DOHH2 (cell line): ENCODE measurements around the gene USH1C.

Experiments used
- H3F3A ChIP-seq: fragments of 200-600 bp; sonication (generic), shearing (Covaris generic); 2 replicates; pipeline ENCODE4 v1.6.0; 2016; ENCODE audit warnings: antibody characterized with exemption, mild to moderate bottlenecking; ENCODE audit not compliant: control insufficient read depth, insufficient read depth
- H3K27ac ChIP-seq: fragments of 200-600 bp; sonication (generic); 2 replicates; pipeline ENCODE4 v1.5.1; 2014; ENCODE audit warnings: low read depth, mild to moderate bottlenecking, low read length, moderate library complexity
- H3K27me3 ChIP-seq: fragments of 200-600 bp; sonication (generic); 2 replicates; pipeline ENCODE4 v1.6.1; 2014; ENCODE audit warnings: mild to moderate bottlenecking, low read length, mixed read lengths; ENCODE audit not compliant: control insufficient read depth
- H3K36me3 ChIP-seq: fragments of 200-600 bp; sonication (generic); 2 replicates; pipeline ENCODE4 v1.6.1; 2014; ENCODE audit warnings: mild to moderate bottlenecking, low read length, moderate library complexity, mixed read lengths; ENCODE audit not compliant: control insufficient read depth
- H3K4me1 ChIP-seq: fragments of 200-600 bp; sonication (generic); 2 replicates; pipeline ENCODE4 v1.6.1; 2014; ENCODE audit warnings: mild to moderate bottlenecking, low read length, mixed read lengths; ENCODE audit not compliant: control insufficient read depth
- H3K4me2 ChIP-seq: fragments of 200-600 bp; sonication (generic); 2 replicates; pipeline ENCODE4 v1.6.0; 2014; ENCODE audit warnings: mild to moderate bottlenecking, low read length, moderate library complexity
- H3K4me3 ChIP-seq: fragments of 200-600 bp; sonication (generic); 2 replicates; pipeline ENCODE4 v1.5.1; 2014; ENCODE audit warnings: mild to moderate bottlenecking, low read length, mixed read lengths
- H3K79me2 ChIP-seq: fragments of 200-600 bp; sonication (generic); 2 replicates; pipeline ENCODE4 v1.6.1; 2014; ENCODE audit warnings: mild to moderate bottlenecking, low read length, mixed read lengths; ENCODE audit not compliant: control insufficient read depth
- H3K9me2 ChIP-seq: fragments of 200-600 bp; sonication (generic); replicated peaks from 2 replicates; pipeline ENCODE4 v1.6.1; 2014; ENCODE audit warnings: mild to moderate bottlenecking, low read length, mixed read lengths; ENCODE audit not compliant: control insufficient read depth
- H3K9me3 ChIP-seq: fragments of 200-600 bp; sonication (generic); 2 replicates; pipeline ENCODE4 v1.6.1; 2014; ENCODE audit warnings: antibody characterized with exemption, low read length, mixed read lengths; ENCODE audit not compliant: control insufficient read depth, insufficient read depth
- H4K20me1 ChIP-seq: fragments of 200-600 bp; sonication (generic); 2 replicates; pipeline ENCODE4 v1.6.0; 2014; ENCODE audit warnings: low read depth, mild to moderate bottlenecking, antibody characterized with exemption, low read length, moderate library complexity; ENCODE audit not compliant: control insufficient read depth, insufficient read depth
- CTCF ChIP-seq: fragments of 200-600 bp; sonication (generic); IDR thresholded peaks from one replicate; pipeline ENCODE4 v1.5.1; 2014; ENCODE audit warnings: antibody characterized with exemption, mild to moderate bottlenecking, low read depth, low read length; ENCODE audit not compliant: poor library complexity, severe bottlenecking
- EZH2phosphoT487 ChIP-seq: fragments of 200-600 bp; sonication (generic); IDR thresholded peaks from 2 replicates; pipeline ENCODE4 v1.6.1; 2017; ENCODE audit warnings: borderline replicate concordance, mild to moderate bottlenecking, antibody characterized with exemption, low read length, moderate library complexity, mixed read lengths

The USH1C gene

DNA sequence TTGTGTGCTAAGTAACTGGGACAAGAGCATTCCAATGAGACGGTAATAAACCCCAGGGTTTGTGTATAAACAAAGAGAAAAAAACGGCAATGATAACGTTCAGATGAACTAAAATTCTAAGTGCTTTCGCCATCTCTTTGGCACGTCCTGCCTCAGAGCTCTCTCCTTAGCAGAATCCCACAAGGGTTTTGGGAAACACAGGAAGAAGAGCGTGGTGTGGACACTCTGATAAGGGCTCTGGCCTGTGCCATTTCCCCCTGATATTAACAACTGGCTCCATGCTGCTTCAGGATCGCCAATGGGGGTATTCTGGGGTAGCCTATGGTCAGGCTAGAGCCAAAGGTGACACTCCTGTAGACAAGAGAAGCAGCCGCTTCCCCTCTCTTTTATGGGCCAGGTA is 85.9 kb downstream of the USH1C start:
- TF ChIP-seq CTCF (no peak), EZH2phosphoT487 (no peak)
- Histone ChIP-seq H3K9me2 (no peaks in the 10 kb centered on the region), H3K27me3 (peaks cover 13% of the 10 kb centered on the region), H3K27ac (no peak overlapping the region), H3K79me2 (no peaks in the 10 kb centered on the region), H3K9me3 (no peaks in the 10 kb centered on the region), H3K4me3 (no peak overlapping the region), H4K20me1 (no peaks in the 10 kb centered on the region), H3K4me2 (no peak overlapping the region), H3K4me1 (no peaks in the 10 kb centered on the region), H3K36me3 (no peaks in the 10 kb centered on the region), H3F3A (no peaks in the 10 kb centered on the region)

GRCh38 chr11:17457396-17458173 is 86.6 kb downstream of the USH1C start:
- Histone ChIP-seq H3K79me2 (no peaks in the 10 kb centered on the region), H3K27ac (no peak overlapping the region), H3F3A (no peaks in the 10 kb centered on the region), H3K4me1 (no peaks in the 10 kb centered on the region), H3K4me2 (no peak overlapping the region), H3K9me2 (no peaks in the 10 kb centered on the region), H3K4me3 (no peak overlapping the region), H4K20me1 (no peaks in the 10 kb centered on the region), H3K9me3 (no peaks in the 10 kb centered on the region), H3K27me3 (peaks cover 13% of the 10 kb centered on the region), H3K36me3 (no peaks in the 10 kb centered on the region)
- TF ChIP-seq CTCF (no peak), EZH2phosphoT487 (no peak)

DNA sequence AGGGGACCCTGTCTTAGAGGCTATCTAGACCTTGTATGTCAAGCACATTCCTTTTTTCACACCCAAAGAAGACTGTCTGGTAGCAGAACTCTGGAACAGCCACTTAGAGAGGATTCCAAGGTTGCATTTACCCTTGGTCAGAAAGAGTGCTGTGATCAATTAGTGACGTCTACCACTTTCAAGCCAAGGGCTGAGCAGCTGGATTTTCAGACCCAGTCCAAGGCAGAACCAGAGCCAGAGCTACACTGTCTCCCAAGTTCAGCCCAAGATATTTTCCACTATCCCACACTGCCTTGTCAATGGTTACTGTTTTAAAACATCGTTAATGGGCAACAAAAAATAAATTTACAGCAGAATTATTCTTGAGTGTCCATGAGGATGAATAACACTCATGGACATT is 91.5 kb downstream of the USH1C start:
- Histone ChIP-seq H3K4me3 (no peak overlapping the region), H3K4me2 (no peak overlapping the region), H3K9me2 (no peaks in the 10 kb centered on the region), H3K4me1 (no peaks in the 10 kb centered on the region), H3K27ac (no peak overlapping the region), H3F3A (no peaks in the 10 kb centered on the region), H3K27me3 (peaks cover 25% of the 10 kb centered on the region), H3K79me2 (no peaks in the 10 kb centered on the region), H4K20me1 (no peaks in the 10 kb centered on the region), H3K9me3 (no peaks in the 10 kb centered on the region), H3K36me3 (no peaks in the 10 kb centered on the region)
- TF ChIP-seq EZH2phosphoT487 (no peak), CTCF (no peak)

- H3K79me2 ChIP-seq = no peaks in the 10 kb centered on the region
- H4K20me1 ChIP-seq = no peaks in the 10 kb centered on the region
- H3K27ac ChIP-seq = no peak overlapping the region
- no peaks in the 10 kb centered on the region for H3K9me2 ChIP-seq
- TF ChIP-seq CTCF (no peak), EZH2phosphoT487 (no peak)
- no peak overlapping the region for H3K4me2 ChIP-seq
- H3K27me3 ChIP-seq = peaks cover 19% of the 10 kb centered on the region; the same call in 1 of the 2 replicates
- H3K4me3 ChIP-seq = no peak overlapping the region
- H3K36me3 ChIP-seq = no peaks in the 10 kb centered on the region
- no peaks in the 10 kb centered on the region for H3K4me1 ChIP-seq
- H3F3A ChIP-seq = no peaks in the 10 kb centered on the region
- no peaks in the 10 kb centered on the region for H3K9me3 ChIP-seq
Observed at GRCh38 chr11:17449158-17449557, 95.1 kb downstream of the USH1C start.
